ENCODE measurements around the gene CBX3.
"Not testable (repeated sequence)": the region's sequence is repeated elsewhere in the genome, so short reads cannot be mapped to it uniquely, and the experiment has no call there.

CBX3 gene

GRCh38 chr7:26188957-26189541, 12.5 kb upstream of the CBX3 start:
- DNase-seq = no peak

- no peak for DNase-seq
These were observed 11.8 kb upstream of the CBX3 start for GRCh38 chr7:26189697-26190096.

GRCh38 chr7:26190417-26190869, 11.1 kb upstream of the CBX3 start:
- DNase-seq = no peak

- DNase-seq = no peak
These were observed 10.1 kb upstream of the CBX3 start for GRCh38 chr7:26191233-26191973.

GRCh38 chr7:26191974-26192479, 9.5 kb upstream of the CBX3 start:
- no peak for DNase-seq

- no peak for DNase-seq
These were observed 9.0 kb upstream of the CBX3 start for GRCh38 chr7:26192485-26193087.

GRCh38 chr7:26193432-26194207, 7.9 kb upstream of the CBX3 start:
- no peak for DNase-seq

- DNase-seq = not testable (repeated sequence)
These were observed 6.8 kb upstream of the CBX3 start for GRCh38 chr7:26194764-26195163.

GRCh38 chr7:26195182-26195581, 6.4 kb upstream of the CBX3 start:
- DNase-seq = no peak

GRCh38 chr7:26195867-26196657, 5.5 kb upstream of the CBX3 start:
- DNase-seq = no peak

- DNase-seq = no peak
These were observed 4.1 kb upstream of the CBX3 start for GRCh38 chr7:26197153-26198115.

- DNase-seq = no peak
These were observed 3.3 kb upstream of the CBX3 start for GRCh38 chr7:26198133-26198780.

GRCh38 chr7:26198781-26199169, 2.8 kb upstream of the CBX3 start:
- no peak for DNase-seq

GRCh38 chr7:26199301-26200037, 2.1 kb upstream of the CBX3 start:
- DNase-seq = peak; percentile 59

GRCh38 chr7:26200038-26200443, 1.5 kb upstream of the CBX3 start:
- peak; percentile 72 for DNase-seq

- peak; percentile 99 for DNase-seq
These were observed 900 bp upstream of the CBX3 start, which contains the start of gene HNRNPA2B1 for GRCh38 chr7:26200444-26201246. TSS of gene HNRNPA2B1 (minus strand) at chr7:26200746. CDS start at chr7:26200577, 169 bp downstream.

- DNase-seq = peak; percentile 58
These were observed 760 bp downstream of the CBX3 start for GRCh38 chr7:26202019-26202990.

- DNase-seq = no peak
These were observed 1.5 kb downstream of the CBX3 start for GRCh38 chr7:26203016-26203415.
